CD4-positive, alpha-beta T cell (primary cell): ENCODE measurements around the gene MFAP4. TPM values are rescaled to one million over a fixed set of nuclear protein-coding genes. Genes with fewer than 3 reads are reported as not detected.

Experiments used
- ATAC-seq: fragments of 200-7000 bp; cut with Tn5 transposase; one replicate; pipeline ENCODE4 v1.10.0; 2022; ENCODE audit warnings: mild to moderate bottlenecking; ENCODE audit not compliant: poor library complexity
- CTCF ChIA-PET: fragments of 350-600 bp; sonication (Branson Sonifier 250); formaldehyde crosslinking; loops from one replicate; lab custom pipeline; 2021; ENCODE audit warnings: antibody characterized with exemption, inconsistent platforms; lab: Charles Lee
- POLR2A ChIA-PET: fragments of 350-600 bp; sonication (Branson Sonifier 250); formaldehyde crosslinking; loops from one replicate; lab custom pipeline; 2021; ENCODE audit warnings: antibody characterized with exemption, inconsistent platforms; lab: Charles Lee
- DNase-seq, 14 experiments: peaks; one replicate each; pipeline ENCODE4 v3.0.0-alpha.2; 2013 to 2020; ENCODE audit warnings: mixed read lengths in 2 of 14
- H3K27ac ChIP-seq, 2 donors: one replicate each; pipeline versions ENCODE4 v1.5.1 to v1.7.0; 2013; ENCODE audit warnings: low read length in 2 of 2, low read depth in 1 of 2, mild to moderate bottlenecking in 1 of 2
- H3K27me3 ChIP-seq, 2 experiments: 1 replicate in 1 of 2; 2 replicates in 1 of 2; pipeline versions ENCODE4 v1.6.1 to v1.7.0; 2013; ENCODE audit warnings: low read length in 2 of 2, control low read depth in 1 of 2, mild to moderate bottlenecking in 1 of 2, moderate library complexity in 1 of 2; ENCODE audit not compliant: insufficient read depth in 2 of 2, control insufficient read depth in 1 of 2
- H3K36me3 ChIP-seq: one replicate; pipeline ENCODE4 v1.6.1; 2013; ENCODE audit warnings: low read length, control low read depth; ENCODE audit not compliant: insufficient read depth
- H3K4me1 ChIP-seq: one replicate; pipeline ENCODE4 v1.6.1; 2013; ENCODE audit warnings: low read length, control low read depth; ENCODE audit not compliant: insufficient read depth
- H3K4me3 ChIP-seq: one replicate; pipeline ENCODE4 v1.5.1; 2013; ENCODE audit warnings: mild to moderate bottlenecking, low read length, moderate library complexity
- H3K9me3 ChIP-seq, 2 experiments: 1 replicate in 1 of 2; 2 replicates in 1 of 2; pipeline versions ENCODE4 v1.6.1 to v1.7.0; 2013; ENCODE audit warnings: low read length in 2 of 2, mild to moderate bottlenecking in 2 of 2, control low read depth in 1 of 2, moderate library complexity in 1 of 2; ENCODE audit not compliant: control insufficient read depth in 1 of 2, insufficient read depth in 1 of 2
- H3K27ac Mint-ChIP-seq: one replicate; pipeline ENCODE4 v1.8.0; 2020; ENCODE audit warnings: mixed read lengths
- H3K27me3 Mint-ChIP-seq: one replicate; pipeline ENCODE4 v1.8.0; 2021; ENCODE audit warnings: mixed read lengths
- H3K36me3 Mint-ChIP-seq: one replicate; pipeline ENCODE4 v1.8.0; 2021; ENCODE audit warnings: low read depth, mixed read lengths
- H3K4me1 Mint-ChIP-seq: one replicate; pipeline ENCODE4 v1.8.0; 2021; ENCODE audit warnings: low read depth, mixed read lengths
- H3K4me3 Mint-ChIP-seq: one replicate; pipeline ENCODE4 v1.8.0; 2020; ENCODE audit warnings: mild to moderate bottlenecking, mixed read lengths
- H3K9me3 Mint-ChIP-seq: one replicate; pipeline ENCODE4 v1.8.0; 2020; ENCODE audit warnings: mixed read lengths
- CTCF ChIP-seq: fragments of 200-600 bp; IDR thresholded peaks from one replicate; pipeline ENCODE4 v1.8.0; 2022; ENCODE audit warnings: antibody characterized with exemption, mild to moderate bottlenecking
- intact Hi-C, 2 experiments: fragments of 100-400 bp; cut with DNase I in 1 of 2; cut with micrococcal nuclease in 1 of 2; formaldehyde crosslinking; loops; one replicate each; pipeline versions ENCODE4 v1.15.1 to v1.9.0; 2023 to 2025; cut with DNase I, micrococcal nuclease
- total RNA-seq, 174 experiments: library from RNA in 2 of 174; stranded (reverse) in 2 of 174; gene quantifications; one replicate each; pipeline ENCODE4 v1.2.3 and lab custom pipeline; 2021 to 2026

The MFAP4 gene
- total RNA-seq, 2 experiments from 2014 or later, result not detected

DNA sequence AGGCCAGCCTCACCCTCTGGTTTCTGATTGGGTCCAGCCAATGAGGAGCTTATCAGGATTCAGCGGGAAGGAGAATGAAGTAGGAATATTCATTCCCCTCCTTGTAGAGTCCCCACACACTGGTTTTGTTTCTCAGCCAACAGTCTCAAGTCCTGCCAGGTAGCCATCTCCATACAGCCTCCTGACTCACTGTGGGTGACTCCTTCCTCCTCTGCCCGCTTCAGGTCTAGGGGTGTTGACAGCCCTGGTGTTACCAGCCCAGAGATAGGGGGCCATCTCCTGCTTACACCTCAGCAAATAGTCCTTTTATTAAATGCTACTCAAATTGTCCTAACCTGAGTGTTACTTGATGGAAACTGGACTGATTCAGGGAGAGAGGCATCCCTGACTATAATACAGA lies 4.0 kb upstream of the MFAP4 start:
- H3K27me3 ChIP-seq, result no peaks in the 10 kb centered on the region
- no peak for TF ChIP-seq CTCF

GRCh38 chr17:19388791-19389785 lies 2.1 kb upstream of the MFAP4 start:
- no peak overlapping the region for H3K27ac Mint-ChIP-seq

More for the DNA sequence above, 4.0 kb upstream of the MFAP4 start:
- H3K36me3 ChIP-seq, result no peaks in the 10 kb centered on the region
- H3K4me1 ChIP-seq, result no peaks in the 10 kb centered on the region
- Mint-ChIP-seq H3K4me3 (no peak overlapping the region), H3K9me3 (no peaks in the 10 kb centered on the region), H3K36me3 (no peaks in the 10 kb centered on the region), H3K27ac (no peak overlapping the region), H3K4me1 (no peaks in the 10 kb centered on the region), H3K27me3 (no peaks in the 10 kb centered on the region)
- DNase-seq, result no peak
- POLR2A ChIA-PET, result no interaction called here
- no peak overlapping the region for H3K27ac ChIP-seq
- H3K9me3 ChIP-seq, result no peaks in the 10 kb centered on the region
- CTCF ChIA-PET, result no interaction called here
- H3K4me3 ChIP-seq, result no peak overlapping the region
- no peak for ATAC-seq
- intact Hi-C loops, result loop anchor here in 1 of 2 experiments (5.0 kb wide), 1 partner anchor 41 kb away; no protein-coding TSS in a partner anchor

More at GRCh38 chr17:19388791-19389785, 2.1 kb upstream of the MFAP4 start:
- no peak for TF ChIP-seq CTCF
- no peak overlapping the region for H3K4me3 Mint-ChIP-seq
- Histone ChIP-seq H3K27me3 (no peaks in the 10 kb centered on the region), H3K36me3 (peaks cover 1% of the 10 kb centered on the region), H3K27ac (no peak overlapping the region), H3K4me1 (no peaks in the 10 kb centered on the region), H3K9me3 (no peaks in the 10 kb centered on the region), H3K4me3 (no peak overlapping the region)
- H3K36me3 Mint-ChIP-seq, result peaks cover 12% of the 10 kb centered on the region
- no peaks in the 10 kb centered on the region for H3K4me1 Mint-ChIP-seq
- no peak for DNase-seq
- no peak for ATAC-seq
- H3K9me3 Mint-ChIP-seq, result no peaks in the 10 kb centered on the region
- intact Hi-C loops, result no loop called here
- H3K27me3 Mint-ChIP-seq, result no peaks in the 10 kb centered on the region
- ChIA-PET CTCF (interaction anchor here (1.6 kb wide), 1 partner anchor 26 kb away, joined by 4 read pairs; the partner anchor contains the start of gene B9D1), POLR2A (interaction anchor here (2.0 kb wide), 1 partner anchor 11 kb away, joined by 5 read pairs; the partner anchor contains the start of gene MAPK7)
